GM18907 (cell line): ENCODE data around the gene JARID2.

Source experiments
- ATAC-seq: cut with Tn5 transposase; IDR thresholded peaks from one replicate; pipeline ENCODE4 v1.9.1; 2021; ENCODE audit warnings: mild to moderate bottlenecking, moderate library complexity; ENCODE audit not compliant: unreplicated experiment

Gene JARID2

GRCh38 chr6:15553031-15553430, 307.2 kb downstream of the JARID2 start:
- ATAC-seq, result no peak

- ATAC-seq, result no peak
Observed at GRCh38 chr6:15553736-15554294, 307.9 kb downstream of the JARID2 start.

- no peak for ATAC-seq
Observed at GRCh38 chr6:15554728-15555100, 308.8 kb downstream of the JARID2 start.

GRCh38 chr6:15555101-15556038, 309.5 kb downstream of the JARID2 start:
- ATAC-seq, result no peak

GRCh38 chr6:15556711-15557110, 310.8 kb downstream of the JARID2 start:
- no peak for ATAC-seq

- ATAC-seq, result no peak
Observed at GRCh38 chr6:15557174-15557573, 311.3 kb downstream of the JARID2 start.

- no peak for ATAC-seq
Observed at GRCh38 chr6:15560713-15561112, 314.8 kb downstream of the JARID2 start.

- no peak for ATAC-seq
Observed at GRCh38 chr6:15561447-15562199, 315.8 kb downstream of the JARID2 start.

GRCh38 chr6:15562977-15563376, 317.1 kb downstream of the JARID2 start:
- ATAC-seq, result no peak

GRCh38 chr6:15569035-15569995, 323.4 kb downstream of the JARID2 start:
- no peak for ATAC-seq

- no peak for ATAC-seq
Observed at GRCh38 chr6:15570171-15570570, 324.3 kb downstream of the JARID2 start.
